ENCODE data around the gene XXYLT1.
A peak's percentile ranks its signal among the peaks of the same experiment; 100 is the strongest.

XXYLT1 gene

DNA sequence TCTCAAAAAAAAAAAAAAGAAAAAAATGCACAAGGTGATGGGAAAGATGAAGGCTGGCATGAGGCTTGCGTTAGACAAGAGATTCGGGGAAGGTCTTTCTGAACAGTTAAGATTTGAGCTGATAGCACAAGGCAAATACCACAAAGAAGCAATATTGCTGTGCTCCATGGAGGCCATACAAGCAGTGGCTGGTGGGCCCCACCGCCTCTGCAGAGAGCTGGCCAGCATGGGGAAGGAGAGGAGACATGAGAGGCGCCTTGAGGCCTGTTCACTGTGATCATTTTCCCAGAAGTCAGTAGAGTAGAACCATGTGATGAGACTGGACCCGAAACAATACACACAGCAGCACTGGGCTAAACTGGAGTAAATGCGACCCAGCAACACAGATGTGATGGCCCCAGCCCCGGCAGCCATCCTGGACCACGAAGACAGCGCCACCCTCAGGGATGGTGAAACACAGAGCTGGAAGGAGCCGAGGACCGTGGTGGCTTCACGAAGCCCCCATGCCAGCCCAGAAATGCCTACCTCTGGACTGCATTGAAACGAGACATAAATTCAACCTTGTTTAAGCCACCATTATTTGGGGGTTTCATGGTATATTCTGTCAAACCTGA, 5.5 kb downstream of the XXYLT1 start:
- H3K4me1 ChIP-seq, result peaks cover 0 to 23% (median 16%) of the 10 kb centered on the region in 4 donors
- DNase-seq, result no peak
- H3K9me3 ChIP-seq, result no peaks in the 10 kb centered on the region
- H3K27ac ChIP-seq, result no peak overlapping the region
- H3K36me3 ChIP-seq, result no peaks in the 10 kb centered on the region
- H3K4me3 ChIP-seq, result no peak overlapping the region
- no peaks in the 10 kb centered on the region for H3K27me3 ChIP-seq
- TF ChIP-seq, protein P1, sequence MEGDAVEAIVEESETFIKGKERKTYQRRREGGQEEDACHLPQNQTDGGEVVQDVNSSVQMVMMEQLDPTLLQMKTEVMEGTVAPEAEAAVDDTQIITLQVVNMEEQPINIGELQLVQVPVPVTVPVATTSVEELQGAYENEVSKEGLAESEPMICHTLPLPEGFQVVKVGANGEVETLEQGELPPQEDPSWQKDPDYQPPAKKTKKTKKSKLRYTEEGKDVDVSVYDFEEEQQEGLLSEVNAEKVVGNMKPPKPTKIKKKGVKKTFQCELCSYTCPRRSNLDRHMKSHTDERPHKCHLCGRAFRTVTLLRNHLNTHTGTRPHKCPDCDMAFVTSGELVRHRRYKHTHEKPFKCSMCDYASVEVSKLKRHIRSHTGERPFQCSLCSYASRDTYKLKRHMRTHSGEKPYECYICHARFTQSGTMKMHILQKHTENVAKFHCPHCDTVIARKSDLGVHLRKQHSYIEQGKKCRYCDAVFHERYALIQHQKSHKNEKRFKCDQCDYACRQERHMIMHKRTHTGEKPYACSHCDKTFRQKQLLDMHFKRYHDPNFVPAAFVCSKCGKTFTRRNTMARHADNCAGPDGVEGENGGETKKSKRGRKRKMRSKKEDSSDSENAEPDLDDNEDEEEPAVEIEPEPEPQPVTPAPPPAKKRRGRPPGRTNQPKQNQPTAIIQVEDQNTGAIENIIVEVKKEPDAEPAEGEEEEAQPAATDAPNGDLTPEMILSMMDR (IDR thresholded peaks at IDR 0.05), result no peak
- intact Hi-C loops (cut with DNase I; ENCODE audit: low total_unique reads), result loop anchor here (2.0 kb wide), 1 partner anchor 161 kb away; no protein-coding TSS in a partner anchor

DNA sequence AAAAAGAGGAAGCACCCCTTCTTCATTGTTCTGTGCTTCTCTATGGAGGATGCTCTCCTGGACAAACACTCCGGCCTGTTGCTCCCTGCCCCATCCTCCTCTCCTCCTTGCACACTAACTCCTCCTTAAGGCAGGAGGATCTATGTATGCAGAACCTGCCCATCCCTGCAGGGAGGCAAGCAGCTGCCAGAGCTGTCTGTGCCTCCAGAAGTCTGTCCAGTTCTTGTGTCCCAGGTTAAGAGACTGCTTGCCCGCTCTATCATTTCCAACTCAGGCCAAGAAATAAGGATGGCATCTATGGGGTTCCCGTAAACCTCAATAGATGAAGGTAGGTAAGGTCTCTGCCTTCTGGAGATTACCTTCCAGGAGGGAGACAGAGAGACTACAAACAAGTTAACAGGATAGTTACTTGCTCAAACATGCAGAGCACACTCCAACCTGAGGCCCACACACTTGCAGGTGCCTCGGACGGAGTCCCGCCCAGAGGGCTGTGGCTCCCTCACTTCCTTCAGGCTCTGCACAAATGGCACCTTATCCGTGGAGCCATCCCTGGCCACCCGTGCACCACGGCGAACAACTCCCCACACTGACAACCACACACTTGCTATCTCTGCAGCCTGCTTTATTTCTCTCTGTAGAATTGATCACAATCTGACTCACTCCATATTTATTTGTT, 6.9 kb downstream of the XXYLT1 start:
- Histone ChIP-seq H3K9me3 (no peaks in the 10 kb centered on the region), H3K27me3 (no peaks in the 10 kb centered on the region), H3K36me3 (no peaks in the 10 kb centered on the region), H3K27ac (no peak overlapping the region), H3K4me1 (peaks cover 0 to 19% (median 14%) of the 10 kb centered on the region in 4 donors), H3K4me3 (no peak overlapping the region)
- TF ChIP-seq, protein P1 (IDR thresholded peaks at IDR 0.05), result no peak
- intact Hi-C loops (cut with DNase I; ENCODE audit: low total_unique reads), result loop anchor here (2.0 to 5.0 kb wide), 2 partner anchors 159 to 582 kb away; no protein-coding TSS in a partner anchor
- no peak for DNase-seq

DNA sequence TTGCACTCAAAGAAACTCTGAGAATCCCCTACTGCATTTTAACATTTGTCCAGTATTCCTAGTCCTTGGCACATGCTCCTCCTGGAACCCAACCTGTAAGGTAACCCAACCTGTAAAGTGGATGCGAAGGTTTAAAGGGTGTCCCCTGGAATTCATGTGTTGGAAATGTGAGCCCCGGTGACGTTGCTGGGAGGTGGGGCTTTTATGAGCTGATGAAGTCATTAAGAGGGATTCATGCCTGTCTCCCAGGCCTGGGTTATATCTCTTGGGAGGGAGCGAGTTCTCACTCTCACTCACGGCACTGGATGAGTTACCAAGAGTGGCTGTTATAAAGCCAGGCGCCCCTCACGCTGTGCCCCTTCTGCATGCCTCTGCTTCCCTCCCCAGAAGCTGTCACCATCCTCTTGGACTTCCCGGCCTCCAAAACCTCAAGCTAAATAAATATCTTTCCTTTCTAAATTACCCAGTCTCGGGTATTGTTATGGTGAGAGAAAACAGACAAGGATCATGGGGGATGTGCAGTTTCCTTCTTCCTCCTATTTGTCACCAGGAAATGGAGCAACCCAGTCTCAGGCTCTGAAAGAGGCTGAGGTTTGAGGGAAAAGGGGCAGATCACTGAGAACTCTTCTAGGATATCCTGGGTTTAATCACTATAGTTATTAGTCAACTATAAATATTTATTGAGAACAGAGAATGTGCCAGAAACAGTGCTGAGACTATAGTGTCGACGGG, 7.6 kb downstream of the XXYLT1 start:
- H3K27ac ChIP-seq, result no peak overlapping the region
- no peaks in the 10 kb centered on the region for H3K27me3 ChIP-seq
- no peaks in the 10 kb centered on the region for H3K36me3 ChIP-seq
- TF ChIP-seq, protein P1 (IDR thresholded peaks at IDR 0.05), result no peak
- no peak overlapping the region for H3K4me3 ChIP-seq
- intact Hi-C loops (cut with DNase I; ENCODE audit: low total_unique reads), result loop anchor here (5.0 kb wide), 1 partner anchor 581 kb away; no protein-coding TSS in a partner anchor
- peaks cover 0 to 20% (median 14%) of the 10 kb centered on the region in 4 donors for H3K4me1 ChIP-seq
- H3K9me3 ChIP-seq, result no peaks in the 10 kb centered on the region
- DNase-seq, result no peak

DNA sequence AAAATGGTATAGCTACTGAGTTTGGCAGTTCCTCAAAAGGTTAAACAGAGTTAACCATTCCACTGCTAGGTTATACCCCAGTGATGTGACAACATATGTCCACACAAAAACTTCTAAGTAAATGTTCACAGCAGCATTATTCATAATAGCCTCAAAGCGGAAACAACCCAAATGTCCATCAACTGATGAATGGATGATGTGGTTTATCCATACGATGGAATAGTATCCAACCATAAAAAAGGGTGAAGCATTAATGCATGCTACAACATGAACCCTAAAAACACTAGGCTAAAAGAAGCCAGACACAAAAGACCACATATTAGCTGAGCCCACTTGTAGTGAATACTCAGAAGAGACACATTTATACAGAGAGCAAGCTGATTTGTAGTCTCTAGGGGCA, 9.0 kb downstream of the XXYLT1 start:
- H3K9me3 ChIP-seq, result no peaks in the 10 kb centered on the region
- no peaks in the 10 kb centered on the region for H3K27me3 ChIP-seq
- peaks cover 0 to 20% (median 14%) of the 10 kb centered on the region in 4 donors for H3K4me1 ChIP-seq
- TF ChIP-seq, protein P1 (IDR thresholded peaks at IDR 0.05), result no peak
- DNase-seq, result no peak
- intact Hi-C loops (cut with DNase I; ENCODE audit: low total_unique reads), result loop anchor here (5.0 kb wide), 1 partner anchor 580 kb away; no protein-coding TSS in a partner anchor
- no peaks in the 10 kb centered on the region for H3K36me3 ChIP-seq
- H3K27ac ChIP-seq, result no peak overlapping the region
- H3K4me3 ChIP-seq, result no peak overlapping the region

DNA sequence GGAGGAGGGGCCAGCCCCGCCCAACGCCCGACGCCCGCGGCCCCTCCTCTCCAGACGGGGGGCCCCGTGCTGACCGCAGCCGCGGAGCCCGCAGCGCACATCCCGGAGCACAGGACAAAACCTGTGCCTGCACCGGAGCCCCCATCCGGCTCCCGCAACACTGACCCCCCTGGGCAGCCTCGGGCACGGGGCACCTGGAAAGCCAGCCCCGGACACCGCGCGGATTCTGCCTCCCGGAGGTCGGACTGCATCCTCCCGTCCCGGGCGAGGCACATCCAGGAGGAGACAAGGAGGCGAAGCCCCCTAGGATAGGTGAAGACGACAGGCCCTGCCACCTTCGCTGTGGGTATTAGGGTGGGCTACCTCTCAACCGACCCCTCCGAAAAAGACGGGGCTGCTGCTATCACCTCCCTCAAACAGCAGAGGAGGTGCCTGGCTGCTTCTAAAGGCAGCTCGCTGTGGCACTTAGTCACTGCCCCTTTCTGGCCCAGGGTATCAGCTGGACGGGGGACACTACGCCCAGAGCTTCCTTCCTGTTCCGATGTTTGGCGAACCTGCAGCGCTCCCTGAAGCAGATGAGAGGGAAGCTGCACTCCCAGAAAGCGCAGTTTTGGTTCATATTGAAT, 10.6 kb downstream of the XXYLT1 start:
- no peaks in the 10 kb centered on the region for H3K9me3 ChIP-seq
- H3K36me3 ChIP-seq, result no peaks in the 10 kb centered on the region
- peak overlapping the region; percentile 53 to 63 for H3K4me3 ChIP-seq
- TF ChIP-seq, protein P1 (IDR thresholded peaks at IDR 0.05), result peak in 1 of 2 experiments; percentile 5
- H3K4me1 ChIP-seq, result peaks cover 0 to 31% (median 14%) of the 10 kb centered on the region in 4 donors
- H3K27ac ChIP-seq, result peak overlapping the region; percentile 61 to 65
- intact Hi-C loops (cut with DNase I; ENCODE audit: low total_unique reads), result loop anchor here (5.0 kb wide), 1 partner anchor 578 kb away; no protein-coding TSS in a partner anchor
- peak in 1 of 2 donors; percentile 46 for DNase-seq
- no peaks in the 10 kb centered on the region for H3K27me3 ChIP-seq

Measured in tibial artery (tissue), 4 donors.